Measurements from ENCODE around the gene LDAH. TPM values are rescaled to one million over a fixed set of nuclear protein-coding genes. Genes with fewer than 3 reads are reported as not detected.

LDAH gene
- total RNA-seq, 3 donors from 2014 or later, result 15.2 to 20.8 (median 18.8) TPM

- Histone ChIP-seq H3K4me1 (ENCODE audit: low read depth) (no peaks in the 10 kb centered on the region), H3K4me3 (no peak overlapping the region), H3K36me3 (ENCODE audit: low read depth) (no peaks in the 10 kb centered on the region), H3K9me3 (no peaks in the 10 kb centered on the region)
- intact Hi-C loops (cut with DNase I, micrococcal nuclease), result no loop called here
- TF ChIP-seq, protein P1, sequence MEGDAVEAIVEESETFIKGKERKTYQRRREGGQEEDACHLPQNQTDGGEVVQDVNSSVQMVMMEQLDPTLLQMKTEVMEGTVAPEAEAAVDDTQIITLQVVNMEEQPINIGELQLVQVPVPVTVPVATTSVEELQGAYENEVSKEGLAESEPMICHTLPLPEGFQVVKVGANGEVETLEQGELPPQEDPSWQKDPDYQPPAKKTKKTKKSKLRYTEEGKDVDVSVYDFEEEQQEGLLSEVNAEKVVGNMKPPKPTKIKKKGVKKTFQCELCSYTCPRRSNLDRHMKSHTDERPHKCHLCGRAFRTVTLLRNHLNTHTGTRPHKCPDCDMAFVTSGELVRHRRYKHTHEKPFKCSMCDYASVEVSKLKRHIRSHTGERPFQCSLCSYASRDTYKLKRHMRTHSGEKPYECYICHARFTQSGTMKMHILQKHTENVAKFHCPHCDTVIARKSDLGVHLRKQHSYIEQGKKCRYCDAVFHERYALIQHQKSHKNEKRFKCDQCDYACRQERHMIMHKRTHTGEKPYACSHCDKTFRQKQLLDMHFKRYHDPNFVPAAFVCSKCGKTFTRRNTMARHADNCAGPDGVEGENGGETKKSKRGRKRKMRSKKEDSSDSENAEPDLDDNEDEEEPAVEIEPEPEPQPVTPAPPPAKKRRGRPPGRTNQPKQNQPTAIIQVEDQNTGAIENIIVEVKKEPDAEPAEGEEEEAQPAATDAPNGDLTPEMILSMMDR (IDR thresholded peaks at IDR 0.05), result no peak
- ATAC-seq, result no peak
- no peak for DNase-seq
Observed at GRCh38 chr2:20852139-20852538, 29.2 kb upstream of the LDAH start.

DNA sequence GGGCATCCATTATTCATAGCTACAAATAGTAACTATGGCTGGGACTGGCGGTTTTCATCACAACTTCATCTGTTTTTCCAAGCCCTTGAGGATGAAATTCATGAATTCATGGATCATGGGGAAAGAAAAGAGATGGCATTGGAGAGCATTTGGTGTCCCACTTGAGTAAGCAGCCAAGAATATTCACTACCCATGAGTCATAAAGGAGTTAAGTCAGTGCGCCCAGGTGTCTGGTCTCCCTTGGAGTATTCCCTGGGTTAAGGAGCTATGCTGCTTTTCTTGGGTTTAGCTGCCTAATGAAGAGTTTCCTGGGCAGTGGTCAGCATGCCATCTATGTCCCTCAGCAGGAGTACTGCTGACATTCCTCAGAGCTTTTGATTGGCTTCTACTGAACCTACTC is 21.3 kb upstream of the LDAH start:
- no peak for DNase-seq
- H3K4me3 ChIP-seq, result no peak overlapping the region
- no peaks in the 10 kb centered on the region for H3K36me3 ChIP-seq (ENCODE audit: low read depth)
- TF ChIP-seq, protein P1 (IDR thresholded peaks at IDR 0.05), result no peak
- H3K9me3 ChIP-seq, result no peaks in the 10 kb centered on the region
- ATAC-seq, result no peak
- intact Hi-C loops (cut with DNase I, micrococcal nuclease), result no loop called here
- H3K4me1 ChIP-seq (ENCODE audit: low read depth), result no peaks in the 10 kb centered on the region

GRCh38 chr2:20839052-20839451 is 16.2 kb upstream of the LDAH start:
- DNase-seq, result no peak
- TF ChIP-seq, protein P1 (IDR thresholded peaks at IDR 0.05), result no peak
- H3K36me3 ChIP-seq (ENCODE audit: low read depth), result no peaks in the 10 kb centered on the region
- H3K4me3 ChIP-seq, result no peak overlapping the region
- intact Hi-C loops (cut with DNase I, micrococcal nuclease), result no loop called here
- ATAC-seq, result no peak
- H3K9me3 ChIP-seq, result no peaks in the 10 kb centered on the region
- H3K4me1 ChIP-seq (ENCODE audit: low read depth), result no peaks in the 10 kb centered on the region

DNA sequence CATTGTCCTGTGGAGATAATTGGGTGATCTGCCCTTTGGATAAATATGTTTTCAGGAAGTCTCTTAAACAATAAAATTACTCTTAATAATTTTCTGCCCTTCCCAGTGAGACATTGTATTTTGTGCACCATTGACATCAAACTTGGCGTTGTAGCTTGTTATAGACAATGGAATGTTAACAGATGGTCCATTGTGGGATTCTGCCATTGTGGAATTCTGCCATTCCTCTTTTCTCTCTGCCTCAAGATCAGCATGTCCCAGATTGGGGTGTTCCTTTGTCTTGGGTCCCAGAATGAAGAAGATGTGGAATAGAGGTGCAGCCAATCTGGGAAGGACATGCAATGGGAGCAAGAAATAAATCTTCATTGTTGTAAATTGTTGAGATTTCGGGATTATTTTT is 15.1 kb upstream of the LDAH start:
- TF ChIP-seq, protein P1 (IDR thresholded peaks at IDR 0.05), result no peak
- Histone ChIP-seq H3K4me1 (ENCODE audit: low read depth) (no peaks in the 10 kb centered on the region), H3K36me3 (ENCODE audit: low read depth) (no peaks in the 10 kb centered on the region), H3K9me3 (no peaks in the 10 kb centered on the region), H3K4me3 (no peak overlapping the region)
- intact Hi-C loops (cut with DNase I, micrococcal nuclease), result no loop called here
- DNase-seq (no peak), ATAC-seq (no peak)

DNA sequence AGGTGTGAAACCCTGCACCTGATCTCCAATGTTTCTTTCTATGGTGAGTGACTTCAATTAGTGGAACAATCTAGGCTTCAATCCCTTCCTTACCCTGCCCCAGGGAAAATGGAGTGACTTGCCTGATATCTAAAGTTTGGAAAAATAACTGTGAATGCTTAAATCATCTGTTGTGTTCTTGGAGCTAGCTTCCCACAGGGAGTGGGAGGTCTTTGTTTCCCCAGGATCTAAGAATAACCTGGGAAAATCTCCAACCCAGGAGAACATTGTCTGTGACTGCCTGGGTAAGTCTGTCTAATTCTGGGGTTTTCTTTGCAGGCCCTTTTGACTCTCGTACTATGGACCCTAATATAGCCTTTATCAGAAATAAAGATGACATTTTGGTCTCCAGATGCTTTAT is 13.6 kb upstream of the LDAH start:
- Histone ChIP-seq H3K4me1 (ENCODE audit: low read depth) (no peaks in the 10 kb centered on the region), H3K9me3 (no peaks in the 10 kb centered on the region), H3K36me3 (ENCODE audit: low read depth) (no peaks in the 10 kb centered on the region), H3K4me3 (no peak overlapping the region)
- no peak for ATAC-seq
- TF ChIP-seq, protein P1 (IDR thresholded peaks at IDR 0.05), result no peak
- DNase-seq, result no peak
- intact Hi-C loops (cut with DNase I, micrococcal nuclease), result no loop called here

DNA sequence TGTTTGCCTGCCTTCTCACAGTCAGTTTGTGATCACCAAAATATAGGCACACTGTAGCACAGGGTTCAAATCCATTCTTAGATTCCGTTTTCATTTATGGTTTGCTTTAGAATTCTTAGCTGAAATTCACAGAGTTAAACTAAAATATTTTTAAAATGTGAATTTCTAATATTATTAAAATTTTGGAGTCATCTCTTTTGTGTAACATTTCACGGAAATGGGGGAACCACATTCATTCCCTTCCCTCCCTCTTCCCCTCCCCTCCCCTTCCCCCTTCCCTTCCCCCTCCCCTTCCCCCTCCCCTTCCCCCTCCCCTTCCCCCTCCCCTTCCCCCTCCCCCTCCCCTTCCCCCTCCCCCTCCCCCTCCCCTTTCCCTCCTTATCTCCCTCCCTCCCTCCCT is 11.4 kb upstream of the LDAH start:
- no peak overlapping the region for H3K4me3 ChIP-seq
- DNase-seq, result no peak
- intact Hi-C loops (cut with DNase I, micrococcal nuclease), result no loop called here
- no peaks in the 10 kb centered on the region for H3K36me3 ChIP-seq (ENCODE audit: low read depth)
- ATAC-seq, result no peak
- TF ChIP-seq, protein P1 (IDR thresholded peaks at IDR 0.05), result no peak
- H3K9me3 ChIP-seq, result no peaks in the 10 kb centered on the region
- no peaks in the 10 kb centered on the region for H3K4me1 ChIP-seq (ENCODE audit: low read depth)

All from mucosa of descending colon (tissue), 3 donors.